ENCODE results near the gene SLX9. TPM values are rescaled to one million over a fixed set of nuclear protein-coding genes. Genes with fewer than 3 reads are reported as not detected.

SLX9 gene
- total RNA-seq (10 to 100 TPM in 6 of 7 donors, 1 to 10 TPM in 1; 5.6 to 24.1 (median 17.2) TPM), polyA plus RNA-seq (10 to 100 TPM in 1 of 2 donors, 1 to 10 TPM in 1; 5.6 to 14.0 TPM)
- long read RNA-seq, donor 1, partial matches to known transcripts, result 0 of 2 reads
- long read RNA-seq, donor 1, other reads (novel, unspliced or antisense), result 1 of 2 reads
- long read RNA-seq, donor 2, transcript FAM207A-202 (6 exons, 880 nt), result minor isoform, 14 of 45 reads
- long read RNA-seq, donor 2, transcript FAM207A-201 (6 exons, 927 nt), result major isoform, 20 of 45 reads
- long read RNA-seq, donor 2, partial matches to known transcripts, result 11 of 45 reads
- long read RNA-seq, donor 2, other reads (novel, unspliced or antisense), result 0 of 45 reads
- long read RNA-seq, donor 3, partial matches to known transcripts, result 6 of 11 reads
- long read RNA-seq, donor 3, other reads (novel, unspliced or antisense), result 2 of 11 reads

DNA sequence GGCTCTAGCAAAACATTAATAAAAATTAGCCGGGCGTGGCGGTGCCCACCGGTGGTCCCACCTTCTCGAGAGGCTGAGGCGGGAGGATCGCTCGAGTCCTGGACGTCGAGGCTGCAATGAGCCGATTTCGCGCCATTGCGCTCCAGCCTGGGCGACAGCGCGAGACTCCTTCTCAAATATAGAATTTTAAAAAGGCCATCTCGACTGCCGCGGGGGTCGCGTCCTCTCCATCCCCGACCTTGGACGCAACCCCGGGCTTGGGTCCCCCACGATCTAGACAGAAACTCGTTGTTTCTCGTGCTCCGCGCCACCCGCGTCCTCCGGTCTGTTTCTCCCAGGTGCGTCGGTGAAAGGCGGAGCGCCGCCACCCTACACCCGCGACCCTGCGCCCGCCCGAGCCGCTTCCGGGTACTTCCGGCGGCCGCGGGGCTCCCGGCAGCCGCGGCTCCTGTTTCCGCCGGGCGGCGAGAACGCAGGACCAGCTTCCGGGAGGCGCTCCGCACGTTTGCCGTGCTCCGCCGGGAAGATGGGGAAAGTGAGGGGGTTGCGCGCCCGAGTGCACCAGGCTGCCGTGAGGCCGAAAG lies at the start of gene SLX9:
Gene SLX9, plus strand, starts transcription at position 498 of the 584 bp plus-strand sequence. Its CDS starts 29 bp downstream, at position 527.
- intact Hi-C loops (cut with DNase I), result loop anchor here in 2 of 4 donors (5.0 to 10.0 kb wide), 5 partner anchors 67 to 643 kb away; partner anchors contain the start of genes PTTG1IP (in 1 of the 2) and SUMO3 (in 1 of the 2)
- Histone ChIP-seq H3K27ac (peak within 1 kb of the TSS in 1 of 2 donors; percentile 6), H3K9me3 (no peaks in the 10 kb centered on the region), H3K27me3 (no peaks in the 10 kb centered on the region), H3K4me3 (peak within 1 kb of the TSS; percentile 82), H3K36me3 (no peaks in the 10 kb centered on the region), H3K4me1 (ENCODE audit: insufficient read depth) (peaks cover 7% of the 10 kb centered on the region)
- peak; percentile 64 to 86 (median 75) for DNase-seq
- TF ChIP-seq, protein P1, sequence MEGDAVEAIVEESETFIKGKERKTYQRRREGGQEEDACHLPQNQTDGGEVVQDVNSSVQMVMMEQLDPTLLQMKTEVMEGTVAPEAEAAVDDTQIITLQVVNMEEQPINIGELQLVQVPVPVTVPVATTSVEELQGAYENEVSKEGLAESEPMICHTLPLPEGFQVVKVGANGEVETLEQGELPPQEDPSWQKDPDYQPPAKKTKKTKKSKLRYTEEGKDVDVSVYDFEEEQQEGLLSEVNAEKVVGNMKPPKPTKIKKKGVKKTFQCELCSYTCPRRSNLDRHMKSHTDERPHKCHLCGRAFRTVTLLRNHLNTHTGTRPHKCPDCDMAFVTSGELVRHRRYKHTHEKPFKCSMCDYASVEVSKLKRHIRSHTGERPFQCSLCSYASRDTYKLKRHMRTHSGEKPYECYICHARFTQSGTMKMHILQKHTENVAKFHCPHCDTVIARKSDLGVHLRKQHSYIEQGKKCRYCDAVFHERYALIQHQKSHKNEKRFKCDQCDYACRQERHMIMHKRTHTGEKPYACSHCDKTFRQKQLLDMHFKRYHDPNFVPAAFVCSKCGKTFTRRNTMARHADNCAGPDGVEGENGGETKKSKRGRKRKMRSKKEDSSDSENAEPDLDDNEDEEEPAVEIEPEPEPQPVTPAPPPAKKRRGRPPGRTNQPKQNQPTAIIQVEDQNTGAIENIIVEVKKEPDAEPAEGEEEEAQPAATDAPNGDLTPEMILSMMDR (IDR thresholded peaks at IDR 0.05), result no peak
- peak; percentile 67 for TF ChIP-seq POLR2A (IDR thresholded peaks at IDR 0.05)
- 1 to 8% (median 2%) methylated on average over 27 to 69 of the region's 69 CpGs for WGBS, 3 donors

DNA sequence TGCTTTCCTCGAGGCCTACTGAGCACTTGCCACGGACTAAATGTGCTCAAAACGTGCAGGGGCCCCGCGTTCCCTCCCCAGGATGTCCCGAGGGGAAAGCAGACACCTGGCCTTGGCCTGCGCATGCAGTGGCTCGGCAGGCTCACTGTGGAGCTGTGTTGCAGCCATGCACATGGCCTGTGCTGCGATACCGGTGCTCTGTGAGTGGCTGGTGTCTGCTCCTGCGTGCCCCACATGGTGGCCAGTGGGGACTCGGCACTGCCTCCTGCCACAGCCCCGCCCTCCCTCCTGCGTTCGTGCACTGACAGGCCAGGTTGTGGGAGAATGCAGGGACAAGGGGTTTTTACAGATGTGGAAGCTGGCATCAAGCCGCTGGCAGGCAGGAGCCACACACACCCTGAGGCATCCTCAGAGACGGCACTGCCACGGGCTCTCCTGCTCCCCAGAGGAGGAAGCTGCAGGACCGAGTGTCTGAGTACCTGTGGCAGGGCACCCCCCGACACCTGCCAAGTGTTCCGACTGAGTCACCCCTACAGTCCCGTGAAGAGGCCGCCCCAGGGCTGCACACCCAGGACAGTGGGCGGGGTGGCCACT lies 49.4 kb upstream of the SLX9 start:
- H3K36me3 ChIP-seq, result no peaks in the 10 kb centered on the region
- no peak for DNase-seq
- no peaks in the 10 kb centered on the region for H3K4me1 ChIP-seq (ENCODE audit: insufficient read depth)
- WGBS, 3 donors, result 69 to 78% (median 70%) methylated on average over 20 to 24 of the region's 24 CpGs
- H3K4me3 ChIP-seq, result no peak overlapping the region
- no peaks in the 10 kb centered on the region for H3K27me3 ChIP-seq
- TF ChIP-seq, protein P1 (IDR thresholded peaks at IDR 0.05), result no peak
- TF ChIP-seq EP300 (IDR thresholded peaks at IDR 0.05), result no peak
- no peak for TF ChIP-seq POLR2A (IDR thresholded peaks at IDR 0.05)
- H3K27ac ChIP-seq, result no peak overlapping the region
- H3K9me3 ChIP-seq, result no peaks in the 10 kb centered on the region
- intact Hi-C loops (cut with DNase I), result no loop called here

- H3K36me3 ChIP-seq, result no peaks in the 10 kb centered on the region
- H3K27ac ChIP-seq, result no peak overlapping the region
- no peak overlapping the region for H3K4me3 ChIP-seq
- 75 to 83% (median 80%) methylated on average over 9 of the region's 9 CpGs for WGBS, 3 donors
- no peaks in the 10 kb centered on the region for H3K9me3 ChIP-seq
- DNase-seq, result no peak
- TF ChIP-seq, protein P1 (IDR thresholded peaks at IDR 0.05), result no peak
- TF ChIP-seq EP300 (IDR thresholded peaks at IDR 0.05) (no peak), POLR2A (IDR thresholded peaks at IDR 0.05) (no peak)
- intact Hi-C loops (cut with DNase I), result no loop called here
- no peaks in the 10 kb centered on the region for H3K4me1 ChIP-seq (ENCODE audit: insufficient read depth)
- H3K27me3 ChIP-seq, result no peaks in the 10 kb centered on the region
These were observed 48.8 kb upstream of the SLX9 start for GRCh38 chr21:44890961-44891541.

- H3K36me3 ChIP-seq, result no peaks in the 10 kb centered on the region
- H3K4me1 ChIP-seq (ENCODE audit: insufficient read depth), result no peaks in the 10 kb centered on the region
- H3K27me3 ChIP-seq, result no peaks in the 10 kb centered on the region
- H3K4me3 ChIP-seq, result no peak overlapping the region
- TF ChIP-seq, protein P1 (IDR thresholded peaks at IDR 0.05), result no peak
- TF ChIP-seq POLR2A (IDR thresholded peaks at IDR 0.05), result no peak
- intact Hi-C loops (cut with DNase I), result no loop called here
- no peaks in the 10 kb centered on the region for H3K9me3 ChIP-seq
- H3K27ac ChIP-seq, result no peak overlapping the region
- no peak for DNase-seq
- WGBS, 3 donors, result 72 to 81% (median 79%) methylated on average over 11 to 15 of the region's 15 CpGs
These were observed 48.2 kb upstream of the SLX9 start for GRCh38 chr21:44891631-44892031.
